GM12874 (cell line): ENCODE results near the gene HOXA7.

Experiments
- TF ChIP-seq, protein P1 (sequence below): IDR thresholded peaks from 2 replicates; pipeline ENCODE4 v1.5.1; 2011; ENCODE audit warnings: low read depth, mild to moderate bottlenecking, control low read depth, low read length, moderate library complexity; ENCODE audit not compliant: insufficient read depth

Gene HOXA7

GRCh38 chr7:27191161-27191731 is 34.8 kb upstream of the HOXA7 start:
- TF ChIP-seq, protein P1, sequence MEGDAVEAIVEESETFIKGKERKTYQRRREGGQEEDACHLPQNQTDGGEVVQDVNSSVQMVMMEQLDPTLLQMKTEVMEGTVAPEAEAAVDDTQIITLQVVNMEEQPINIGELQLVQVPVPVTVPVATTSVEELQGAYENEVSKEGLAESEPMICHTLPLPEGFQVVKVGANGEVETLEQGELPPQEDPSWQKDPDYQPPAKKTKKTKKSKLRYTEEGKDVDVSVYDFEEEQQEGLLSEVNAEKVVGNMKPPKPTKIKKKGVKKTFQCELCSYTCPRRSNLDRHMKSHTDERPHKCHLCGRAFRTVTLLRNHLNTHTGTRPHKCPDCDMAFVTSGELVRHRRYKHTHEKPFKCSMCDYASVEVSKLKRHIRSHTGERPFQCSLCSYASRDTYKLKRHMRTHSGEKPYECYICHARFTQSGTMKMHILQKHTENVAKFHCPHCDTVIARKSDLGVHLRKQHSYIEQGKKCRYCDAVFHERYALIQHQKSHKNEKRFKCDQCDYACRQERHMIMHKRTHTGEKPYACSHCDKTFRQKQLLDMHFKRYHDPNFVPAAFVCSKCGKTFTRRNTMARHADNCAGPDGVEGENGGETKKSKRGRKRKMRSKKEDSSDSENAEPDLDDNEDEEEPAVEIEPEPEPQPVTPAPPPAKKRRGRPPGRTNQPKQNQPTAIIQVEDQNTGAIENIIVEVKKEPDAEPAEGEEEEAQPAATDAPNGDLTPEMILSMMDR, result no peak

DNA sequence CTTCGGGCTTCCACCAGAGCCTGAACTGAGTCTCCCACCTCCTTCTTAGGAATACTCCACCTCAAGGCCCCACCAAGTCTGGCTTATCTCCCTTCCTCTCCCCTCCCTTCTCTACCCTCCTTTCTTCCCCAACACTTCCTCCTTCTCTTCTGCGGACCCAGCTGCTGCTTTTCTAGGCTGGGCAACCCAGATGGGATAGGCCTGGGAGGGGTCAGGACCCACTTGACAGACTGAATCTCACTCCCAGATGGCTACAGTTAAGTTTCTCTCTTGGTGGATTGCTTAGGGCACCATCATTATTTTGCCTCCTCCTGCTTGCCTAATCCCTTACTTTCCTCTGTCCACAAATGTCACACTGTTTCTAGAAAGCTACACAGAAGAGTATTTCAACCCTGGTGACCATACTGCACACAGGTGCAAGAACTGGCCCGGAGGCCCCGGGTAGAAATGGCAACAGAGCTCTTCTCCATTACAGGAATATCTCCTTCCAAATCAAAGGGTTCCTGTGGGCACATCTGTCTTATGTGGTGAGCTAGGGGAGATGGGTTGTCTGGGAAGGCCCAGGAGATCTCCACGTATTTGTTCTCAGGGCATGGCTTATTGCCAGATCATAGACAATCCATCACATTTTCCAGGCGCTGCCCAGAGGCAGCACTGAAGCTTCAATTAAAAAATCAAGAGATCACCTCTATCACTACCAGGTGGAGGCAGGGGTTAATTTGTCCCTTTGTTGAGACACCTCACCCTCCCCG is 33.7 kb upstream of the HOXA7 start:
- TF ChIP-seq, protein P1, result no peak

DNA sequence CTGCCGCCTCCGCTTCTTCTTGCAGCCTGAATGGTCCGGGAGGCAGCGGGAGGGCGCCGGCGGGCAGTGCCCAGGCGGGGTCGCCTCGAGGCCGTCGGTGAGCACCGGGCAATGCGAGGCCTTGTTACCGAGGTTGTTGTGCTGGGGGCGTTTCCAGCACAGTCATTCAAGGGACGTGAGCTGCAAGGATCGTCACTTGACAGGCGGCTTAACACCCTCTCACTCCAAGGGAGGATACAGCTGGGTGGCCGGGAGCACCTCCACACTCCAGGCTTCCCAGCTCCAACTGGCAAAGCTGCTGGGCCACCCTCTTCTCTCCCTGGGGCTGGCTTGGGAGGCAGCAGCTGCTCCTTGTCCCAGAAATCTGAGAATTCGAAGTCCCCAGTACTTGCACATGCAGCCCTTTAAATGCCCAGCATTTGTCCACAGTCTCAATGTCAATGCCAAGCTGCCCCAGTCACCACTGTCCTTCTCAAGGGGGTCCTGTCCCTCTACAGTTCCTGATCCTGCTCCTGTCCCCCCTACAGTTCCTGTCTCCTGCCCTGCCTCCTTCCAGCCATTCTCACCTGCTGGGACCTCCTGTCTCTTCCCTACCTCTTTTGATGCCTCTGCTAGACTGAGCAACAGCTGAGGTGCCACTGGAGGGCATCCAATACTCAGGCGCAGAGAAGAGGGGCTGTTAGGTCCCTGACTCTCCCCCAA is 33.0 kb upstream of the HOXA7 start:
- TF ChIP-seq, protein P1, result no peak

GRCh38 chr7:27188386-27189294 is 32.2 kb upstream of the HOXA7 start:
- TF ChIP-seq, protein P1, result no peak

- TF ChIP-seq, protein P1, result no peak
Observed at GRCh38 chr7:27187475-27188385, 31.3 kb upstream of the HOXA7 start.

DNA sequence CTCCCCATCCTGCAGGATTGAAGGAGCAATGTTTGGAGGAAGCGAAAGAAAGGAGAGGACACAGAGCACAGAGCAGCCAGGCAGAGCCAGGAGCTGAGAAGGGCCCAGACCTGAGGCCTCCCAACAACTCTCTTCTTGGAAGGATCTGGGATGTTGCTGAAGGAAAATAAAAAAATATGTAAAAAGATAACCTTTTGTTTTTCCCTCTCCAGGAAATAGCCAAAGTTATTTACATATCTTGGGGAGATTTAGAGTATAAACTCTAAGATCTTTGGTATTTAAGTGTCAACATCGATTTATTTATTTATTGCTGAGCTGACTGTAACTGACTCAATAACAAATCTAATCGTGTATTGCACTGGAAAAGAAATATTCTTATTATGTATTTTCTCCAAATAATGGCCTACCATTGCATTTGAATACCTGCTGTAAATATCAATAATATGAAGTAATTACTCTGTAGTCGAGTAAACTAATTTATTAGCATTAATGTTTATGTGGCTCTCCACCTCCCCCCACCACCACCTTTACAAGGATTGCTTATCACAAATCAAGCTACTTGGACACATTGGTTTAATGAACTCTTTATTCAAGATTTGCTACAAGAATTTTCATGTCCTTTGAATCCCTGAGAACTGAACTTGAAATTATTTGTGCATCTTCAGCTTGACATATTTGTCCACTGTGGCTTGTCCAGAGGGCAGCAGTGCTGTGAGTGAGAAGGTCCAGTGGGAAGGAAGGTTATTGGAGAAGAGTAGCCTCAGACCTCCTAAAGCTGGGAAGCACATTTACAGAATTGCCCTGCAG is 30.4 kb upstream of the HOXA7 start:
- TF ChIP-seq, protein P1, result no peak
